Skeletal muscle tissue (tissue), 4 donors: ENCODE measurements around the gene NKIRAS1. TPM values are rescaled to one million over a fixed set of nuclear protein-coding genes. Genes with fewer than 3 reads are reported as not detected.
"Not testable (repeated sequence)": the region's sequence is repeated elsewhere in the genome, so short reads cannot be mapped to it uniquely, and the experiment has no call there.

ENCODE experiments used
- H3K27ac ChIP-seq: one replicate; pipeline ENCODE4 v1.7.0; 2013; ENCODE audit warnings: mild to moderate bottlenecking, low read depth, low read length, inconsistent platforms
- H3K27me3 ChIP-seq, 3 donors: one replicate each; pipeline ENCODE4 v1.7.0; 2013; ENCODE audit warnings: low read length in 3 of 3; ENCODE audit not compliant: control insufficient read depth in 3 of 3, insufficient read depth in 3 of 3
- H3K36me3 ChIP-seq, 3 donors: one replicate each; pipeline ENCODE4 v1.7.0; 2013; ENCODE audit warnings: low read length in 3 of 3; ENCODE audit not compliant: control insufficient read depth in 3 of 3, insufficient read depth in 3 of 3
- H3K4me1 ChIP-seq, 3 donors: one replicate each; pipeline ENCODE4 v1.7.0; 2013; ENCODE audit warnings: low read length in 3 of 3, mild to moderate bottlenecking in 3 of 3; ENCODE audit not compliant: control insufficient read depth in 3 of 3, insufficient read depth in 3 of 3
- H3K4me3 ChIP-seq, 3 donors: one replicate each; pipeline ENCODE4 v1.7.0; 2013; ENCODE audit warnings: low read length in 3 of 3
- H3K9ac ChIP-seq, 3 donors: one replicate each; pipeline ENCODE4 v1.7.0; 2013; ENCODE audit warnings: low read length in 3 of 3, mild to moderate bottlenecking in 3 of 3, moderate library complexity in 2 of 3, low read depth in 1 of 3
- H3K9me3 ChIP-seq, 3 donors: one replicate each; pipeline ENCODE4 v1.7.0; 2013; ENCODE audit warnings: low read length in 3 of 3; ENCODE audit not compliant: control insufficient read depth in 3 of 3
- total RNA-seq: library from RNA; depleted of rRNA; stranded (reverse); fragments of >200 nt; gene quantifications from one replicate; pipeline ENCODE4 v1.2.3, GENCODE V29; 2014
- donor health status: Osteomylitis.

The NKIRAS1 gene
- total RNA-seq, 1 donor from 2014 or later, result 17.2 TPM

- H3K27me3 ChIP-seq, result no peaks in the 10 kb centered on the region
- no peak overlapping the region for H3K9ac ChIP-seq
- no peaks in the 10 kb centered on the region for H3K9me3 ChIP-seq
Measured at GRCh38 chr3:23926246-23926645, 9.5 kb upstream of the NKIRAS1 start.

GRCh38 chr3:23923786-23924185 is 7.0 kb upstream of the NKIRAS1 start:
- Histone ChIP-seq H3K9me3 (no peaks in the 10 kb centered on the region), H3K27me3 (no peaks in the 10 kb centered on the region), H3K4me3 (no peak overlapping the region), H3K9ac (no peak overlapping the region), H3K36me3 (peaks cover 10 to 13% (median 13%) of the 10 kb centered on the region in 3 donors), H3K27ac (no peak overlapping the region), H3K4me1 (peaks cover 0 to 2% (median under 1%) of the 10 kb centered on the region in 3 donors)

More at GRCh38 chr3:23926246-23926645, 9.5 kb upstream of the NKIRAS1 start:
- Histone ChIP-seq H3K4me3 (no peak overlapping the region), H3K36me3 (no peaks in the 10 kb centered on the region), H3K4me1 (no peaks in the 10 kb centered on the region), H3K27ac (no peak overlapping the region)

- Histone ChIP-seq H3K27me3 (no peaks in the 10 kb centered on the region), H3K27ac (no peak overlapping the region), H3K4me3 (no peak overlapping the region), H3K36me3 (peaks cover 17 to 23% (median 19%) of the 10 kb centered on the region in 3 donors), H3K9ac (no peak overlapping the region), H3K9me3 (no peaks in the 10 kb centered on the region), H3K4me1 (peaks cover 12 to 17% (median 15%) of the 10 kb centered on the region in 3 donors)
Measured at GRCh38 chr3:23921052-23921511, 4.3 kb upstream of the NKIRAS1 start.

- H3K27me3 ChIP-seq, result no peaks in the 10 kb centered on the region
- no peak overlapping the region for H3K4me3 ChIP-seq
- H3K9me3 ChIP-seq, result no peaks in the 10 kb centered on the region
- H3K9ac ChIP-seq, result no peak overlapping the region
- peaks cover 16 to 24% (median 22%) of the 10 kb centered on the region in 3 donors for H3K4me1 ChIP-seq
- H3K27ac ChIP-seq, result no peak overlapping the region
- H3K36me3 ChIP-seq, result peaks cover 17 to 23% (median 19%) of the 10 kb centered on the region in 3 donors
Measured at GRCh38 chr3:23920151-23920655, 3.4 kb upstream of the NKIRAS1 start.

- Histone ChIP-seq H3K4me3 (no peak overlapping the region), H3K27me3 (no peaks in the 10 kb centered on the region), H3K4me1 (peaks cover 18 to 29% (median 22%) of the 10 kb centered on the region in 3 donors), H3K36me3 (peaks cover 17 to 23% (median 19%) of the 10 kb centered on the region in 3 donors), H3K9me3 (no peaks in the 10 kb centered on the region), H3K27ac (no peak overlapping the region), H3K9ac (no peak overlapping the region)
Measured at GRCh38 chr3:23919628-23920027, 2.8 kb upstream of the NKIRAS1 start.

GRCh38 chr3:23918331-23918730 is 1.5 kb upstream of the NKIRAS1 start:
- peak overlapping the region; percentile 90 for H3K27ac ChIP-seq
- H3K4me1 ChIP-seq, result peaks cover 18 to 29% (median 22%) of the 10 kb centered on the region in 3 donors
- H3K9ac ChIP-seq, result peak overlapping the region; percentile 95 to 98 (median 96)
- not testable (repeated sequence) for H3K9me3 ChIP-seq, H3K27me3 ChIP-seq
- peak overlapping the region; percentile 93 to 96 (median 95) for H3K4me3 ChIP-seq
- peaks cover 17 to 23% (median 19%) of the 10 kb centered on the region in 3 donors for H3K36me3 ChIP-seq

GRCh38 chr3:23917679-23918303 is 1.0 kb upstream of the NKIRAS1 start:
- H3K36me3 ChIP-seq, result peaks cover 17 to 23% (median 19%) of the 10 kb centered on the region in 3 donors

GRCh38 chr3:23916152-23916885 is 471 bp downstream of the NKIRAS1 start:
- H3K4me3 ChIP-seq, result peak overlapping the region; percentile 93 to 96 (median 95)
- peaks cover 18 to 29% (median 22%) of the 10 kb centered on the region in 3 donors for H3K4me1 ChIP-seq
- H3K9ac ChIP-seq, result peak overlapping the region; percentile 93 to 98 (median 95)
- H3K36me3 ChIP-seq, result peaks cover 17 to 23% (median 19%) of the 10 kb centered on the region in 3 donors
- H3K27me3 ChIP-seq, result no peaks in the 10 kb centered on the region
- H3K9me3 ChIP-seq, result no peaks in the 10 kb centered on the region
- H3K27ac ChIP-seq, result peak overlapping the region; percentile 82

More at GRCh38 chr3:23917679-23918303, 1.0 kb upstream of the NKIRAS1 start:
- not testable (repeated sequence) for H3K9me3 ChIP-seq, H3K27me3 ChIP-seq
- H3K27ac ChIP-seq, result peak overlapping the region; percentile 90
- peak overlapping the region; percentile 93 to 96 (median 95) for H3K4me3 ChIP-seq
- H3K9ac ChIP-seq, result peak overlapping the region; percentile 95 to 98 (median 96)
- H3K4me1 ChIP-seq, result peaks cover 18 to 29% (median 22%) of the 10 kb centered on the region in 3 donors

- Histone ChIP-seq H3K4me3 (peak overlapping the region; percentile 93 to 96 (median 95)), H3K27ac (no peak overlapping the region), H3K4me1 (peaks cover 18 to 29% (median 22%) of the 10 kb centered on the region in 3 donors)
Measured at GRCh38 chr3:23915537-23916108, 1.2 kb downstream of the NKIRAS1 start.

More at GRCh38 chr3:23915537-23916108, 1.2 kb downstream of the NKIRAS1 start:
- peak overlapping the region; percentile 93 to 98 (median 95) for H3K9ac ChIP-seq
- H3K36me3 ChIP-seq, result peaks cover 13 to 25% (median 21%) of the 10 kb centered on the region in 3 donors
- H3K27me3 ChIP-seq, result no peaks in the 10 kb centered on the region
- no peaks in the 10 kb centered on the region for H3K9me3 ChIP-seq
